ENCODE data around the gene ACACA.

The ACACA gene

GRCh38 chr17:37393352-37393751, 13.3 kb downstream of the ACACA start:
- no peak overlapping the region for H2AFZ ChIP-seq (ENCODE audit: low read length)
- H3K27me3 ChIP-seq (ENCODE audit: insufficient read depth, low read length, poor library complexity, severe bottlenecking), result no peaks in the 10 kb centered on the region
- no peak overlapping the region for H3K4me2 ChIP-seq (ENCODE audit: low read depth, low read length, poor library complexity, severe bottlenecking)

GRCh38 chr17:37392024-37392590, 14.5 kb downstream of the ACACA start:
- Histone ChIP-seq H3K9ac (ENCODE audit: low read depth, low read length, poor library complexity, severe bottlenecking) (no peak overlapping the region), H3K4me2 (ENCODE audit: low read depth, low read length, poor library complexity, severe bottlenecking) (peak overlapping the region; percentile 33), H3K9me3 (ENCODE audit: insufficient read depth, low read depth, low read length) (no peaks in the 10 kb centered on the region), H3K36me3 (ENCODE audit: insufficient read depth, low read length) (no peaks in the 10 kb centered on the region), H3K27me3 (ENCODE audit: insufficient read depth, low read length, poor library complexity, severe bottlenecking) (no peaks in the 10 kb centered on the region), H3F3A (ENCODE audit: low read depth) (no peaks in the 10 kb centered on the region), H2AFZ (ENCODE audit: low read length) (peak overlapping the region; percentile 35), H4K20me1 (ENCODE audit: insufficient read depth, low read length, poor library complexity, severe bottlenecking) (no peaks in the 10 kb centered on the region), H3K79me2 (ENCODE audit: insufficient read depth, low read length) (no peaks in the 10 kb centered on the region), H3K4me3 (ENCODE audit: low read length, poor library complexity, severe bottlenecking) (no peak overlapping the region), H3K4me1 (ENCODE audit: insufficient read depth, low read length, poor library complexity, severe bottlenecking) (no peaks in the 10 kb centered on the region), H3K9me2 (replicated peaks; ENCODE audit: low read depth, low read length) (no peaks in the 10 kb centered on the region)
- TF ChIP-seq CTCF (conservative IDR thresholded peaks at IDR 0.05; ENCODE audit: low read length), result no peak
- no peak for TF ChIP-seq EZH2phosphoT487 (IDR thresholded peaks at IDR 0.05; ENCODE audit: borderline replicate concordance)

More at GRCh38 chr17:37393352-37393751, 13.3 kb downstream of the ACACA start:
- no peak overlapping the region for H3K9ac ChIP-seq (ENCODE audit: low read depth, low read length, poor library complexity, severe bottlenecking)
- no peaks in the 10 kb centered on the region for H3K79me2 ChIP-seq (ENCODE audit: insufficient read depth, low read length)
- no peak overlapping the region for H3K4me3 ChIP-seq (ENCODE audit: low read length, poor library complexity, severe bottlenecking)
- H3K9me2 ChIP-seq (replicated peaks; ENCODE audit: low read depth, low read length), result no peaks in the 10 kb centered on the region
- no peaks in the 10 kb centered on the region for H3K36me3 ChIP-seq (ENCODE audit: insufficient read depth, low read length)
- TF ChIP-seq CTCF (conservative IDR thresholded peaks at IDR 0.05; ENCODE audit: low read length), result no peak
- no peak for TF ChIP-seq EZH2phosphoT487 (IDR thresholded peaks at IDR 0.05; ENCODE audit: borderline replicate concordance)
- H3F3A ChIP-seq (ENCODE audit: low read depth), result no peaks in the 10 kb centered on the region
- H4K20me1 ChIP-seq (ENCODE audit: insufficient read depth, low read length, poor library complexity, severe bottlenecking), result no peaks in the 10 kb centered on the region
- H3K9me3 ChIP-seq (ENCODE audit: insufficient read depth, low read depth, low read length), result no peaks in the 10 kb centered on the region
- H3K4me1 ChIP-seq (ENCODE audit: insufficient read depth, low read length, poor library complexity, severe bottlenecking), result no peaks in the 10 kb centered on the region

- no peak overlapping the region for H3K9ac ChIP-seq (ENCODE audit: low read depth, low read length, poor library complexity, severe bottlenecking)
- H3F3A ChIP-seq (ENCODE audit: low read depth), result no peaks in the 10 kb centered on the region
- TF ChIP-seq CTCF (conservative IDR thresholded peaks at IDR 0.05; ENCODE audit: low read length), result no peak
- no peak for TF ChIP-seq EZH2phosphoT487 (IDR thresholded peaks at IDR 0.05; ENCODE audit: borderline replicate concordance)
- no peaks in the 10 kb centered on the region for H3K4me1 ChIP-seq (ENCODE audit: insufficient read depth, low read length, poor library complexity, severe bottlenecking)
- H3K4me3 ChIP-seq (ENCODE audit: low read length, poor library complexity, severe bottlenecking), result no peak overlapping the region
- no peaks in the 10 kb centered on the region for H3K27me3 ChIP-seq (ENCODE audit: insufficient read depth, low read length, poor library complexity, severe bottlenecking)
- H3K36me3 ChIP-seq (ENCODE audit: insufficient read depth, low read length), result no peaks in the 10 kb centered on the region
- no peaks in the 10 kb centered on the region for H3K79me2 ChIP-seq (ENCODE audit: insufficient read depth, low read length)
- H3K9me3 ChIP-seq (ENCODE audit: insufficient read depth, low read depth, low read length), result no peaks in the 10 kb centered on the region
- H4K20me1 ChIP-seq (ENCODE audit: insufficient read depth, low read length, poor library complexity, severe bottlenecking), result no peaks in the 10 kb centered on the region
- peak overlapping the region; percentile 35; the same call in 1 of the 2 replicates for H2AFZ ChIP-seq (ENCODE audit: low read length)
- no peaks in the 10 kb centered on the region for H3K9me2 ChIP-seq (replicated peaks; ENCODE audit: low read depth, low read length)
- H3K4me2 ChIP-seq (ENCODE audit: low read depth, low read length, poor library complexity, severe bottlenecking), result no peak overlapping the region
Measured at GRCh38 chr17:37391146-37391545, 15.5 kb downstream of the ACACA start.

Data from Loucy (cell line).